ENCODE data around the gene UCP3.
A peak's percentile ranks its signal among the peaks of the same experiment; 100 is the strongest.

Gene UCP3

GRCh38 chr11:73972620-73973449 lies 36.0 kb downstream of the UCP3 start:
- TF ChIP-seq POLR2A (IDR thresholded peaks at IDR 0.05; ENCODE audit: low read length) (peak; percentile 90), GATA1 (IDR thresholded peaks at IDR 0.05; ENCODE audit: low read depth, low read length) (no peak)
- DNase-seq = peak in 1 of 2 experiments; percentile 21

- no peak for DNase-seq
Measured at GRCh38 chr11:73972187-73972586, 36.7 kb downstream of the UCP3 start.

GRCh38 chr11:73971175-73971719 lies 37.6 kb downstream of the UCP3 start:
- no peak for TF ChIP-seq GATA1 (IDR thresholded peaks at IDR 0.05; ENCODE audit: low read depth, low read length)
- TF ChIP-seq POLR2A (IDR thresholded peaks at IDR 0.05; ENCODE audit: low read length) = peak; percentile 86
- DNase-seq = peak; percentile 20 to 42

More at GRCh38 chr11:73972187-73972586, 36.7 kb downstream of the UCP3 start:
- TF ChIP-seq GATA1 (IDR thresholded peaks at IDR 0.05; ENCODE audit: low read depth, low read length) (no peak), POLR2A (IDR thresholded peaks at IDR 0.05; ENCODE audit: low read length) (no peak)

GRCh38 chr11:73969991-73970800 lies 38.7 kb downstream of the UCP3 start:
- TF ChIP-seq POLR2A (IDR thresholded peaks at IDR 0.05; ENCODE audit: low read length) (peak; percentile 77), GATA1 (IDR thresholded peaks at IDR 0.05; ENCODE audit: low read depth, low read length) (no peak)
- peak; percentile 84 to 88 for DNase-seq

- no peak for DNase-seq
- TF ChIP-seq POLR2A (IDR thresholded peaks at IDR 0.05; ENCODE audit: low read length) (peak; percentile 7), GATA1 (IDR thresholded peaks at IDR 0.05; ENCODE audit: low read depth, low read length) (no peak)
Measured at GRCh38 chr11:73969091-73969490, 39.8 kb downstream of the UCP3 start.

GRCh38 chr11:73968356-73968966 lies 40.4 kb downstream of the UCP3 start:
- DNase-seq = peak in 1 of 2 experiments; percentile 48
- TF ChIP-seq POLR2A (IDR thresholded peaks at IDR 0.05; ENCODE audit: low read length) (peak; percentile 30), GATA1 (IDR thresholded peaks at IDR 0.05; ENCODE audit: low read depth, low read length) (no peak)

GRCh38 chr11:73965764-73966121 lies 43.1 kb downstream of the UCP3 start:
- DNase-seq = peak in 1 of 2 experiments; percentile 49
- TF ChIP-seq GATA1 (IDR thresholded peaks at IDR 0.05; ENCODE audit: low read depth, low read length) (no peak), POLR2A (IDR thresholded peaks at IDR 0.05; ENCODE audit: low read length) (no peak)

GRCh38 chr11:73965076-73965763 lies 43.7 kb downstream of the UCP3 start:
- no peak for TF ChIP-seq GATA1 (IDR thresholded peaks at IDR 0.05; ENCODE audit: low read depth, low read length)
- no peak for TF ChIP-seq POLR2A (IDR thresholded peaks at IDR 0.05; ENCODE audit: low read length)
- DNase-seq = no peak

GRCh38 chr11:73963861-73964260 lies 45.0 kb downstream of the UCP3 start:
- DNase-seq = no peak
- no peak for TF ChIP-seq POLR2A (IDR thresholded peaks at IDR 0.05; ENCODE audit: low read length)
- no peak for TF ChIP-seq GATA1 (IDR thresholded peaks at IDR 0.05; ENCODE audit: low read depth, low read length)

GRCh38 chr11:73962101-73962705 lies 46.7 kb downstream of the UCP3 start:
- DNase-seq = no peak
- TF ChIP-seq POLR2A (IDR thresholded peaks at IDR 0.05; ENCODE audit: low read length) (no peak), GATA1 (IDR thresholded peaks at IDR 0.05; ENCODE audit: low read depth, low read length) (no peak)

GRCh38 chr11:73961321-73961720 lies 47.6 kb downstream of the UCP3 start:
- TF ChIP-seq GATA1 (IDR thresholded peaks at IDR 0.05; ENCODE audit: low read depth, low read length) (no peak), POLR2A (IDR thresholded peaks at IDR 0.05; ENCODE audit: low read length) (no peak)
- DNase-seq = no peak

GRCh38 chr11:73958521-73959141 lies 50.3 kb downstream of the UCP3 start:
- no peak for DNase-seq
- TF ChIP-seq POLR2A (IDR thresholded peaks at IDR 0.05; ENCODE audit: low read length) = no peak
- no peak for TF ChIP-seq GATA1 (IDR thresholded peaks at IDR 0.05; ENCODE audit: low read depth, low read length)

Data from erythroblast (primary cell).